NCI-H510A treated with DMSO at 0.1 percent for 48 hours (cell line): ENCODE results near the gene KRTAP12-3.
A peak's percentile ranks its signal among the peaks of the same experiment; 100 is the strongest.
"Not testable (repeated sequence)": the region's sequence is repeated elsewhere in the genome, so short reads cannot be mapped to it uniquely, and the experiment has no call there.

Experiments used
- DNase-seq: peaks from one replicate; lab custom pipeline; 2025; lab: John Stamatoyannopoulos, UW

Gene KRTAP12-3

GRCh38 chr21:44650973-44651675 lies 6.6 kb upstream of the KRTAP12-3 start:
- no peak for DNase-seq

GRCh38 chr21:44653123-44653522 lies 4.6 kb upstream of the KRTAP12-3 start:
- DNase-seq: no peak

GRCh38 chr21:44653656-44654575 lies 3.8 kb upstream of the KRTAP12-3 start:
- DNase-seq: no peak

DNA sequence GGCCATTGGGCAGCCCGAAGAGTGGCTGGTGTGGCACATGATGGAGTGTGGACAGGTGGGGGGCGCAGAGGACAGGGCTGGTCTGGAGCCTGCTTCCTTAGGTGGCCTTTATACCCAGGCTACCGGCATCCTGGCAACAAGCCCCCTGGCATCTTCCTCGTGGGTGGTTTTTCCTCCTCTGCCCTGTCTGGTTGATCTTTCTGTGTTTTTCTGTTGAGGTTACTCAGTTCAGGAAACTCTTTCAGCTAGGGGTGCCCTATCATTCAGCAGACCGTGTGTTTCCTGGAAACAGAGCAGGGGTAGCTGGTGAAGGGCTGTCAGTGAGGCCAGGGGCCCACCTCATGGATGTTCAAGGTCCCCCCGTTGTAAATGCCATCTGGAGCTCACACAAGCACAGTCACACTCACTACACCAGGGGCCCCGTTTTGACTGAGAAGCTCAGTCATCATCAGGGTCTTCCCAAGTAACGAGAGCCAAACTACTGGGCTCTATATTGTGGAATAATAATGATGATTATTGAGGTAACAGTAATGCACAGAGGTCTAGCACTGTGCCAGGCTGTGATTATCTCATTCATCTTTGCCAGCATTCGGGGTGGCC lies 3.1 kb upstream of the KRTAP12-3 start, which contains the start of gene KRTAP12-4:
TSS of gene KRTAP12-4 (minus strand) at position 84 of the 600 bp plus-strand sequence. CDS start at position 39, 45 bp downstream.
- no peak for DNase-seq

DNA sequence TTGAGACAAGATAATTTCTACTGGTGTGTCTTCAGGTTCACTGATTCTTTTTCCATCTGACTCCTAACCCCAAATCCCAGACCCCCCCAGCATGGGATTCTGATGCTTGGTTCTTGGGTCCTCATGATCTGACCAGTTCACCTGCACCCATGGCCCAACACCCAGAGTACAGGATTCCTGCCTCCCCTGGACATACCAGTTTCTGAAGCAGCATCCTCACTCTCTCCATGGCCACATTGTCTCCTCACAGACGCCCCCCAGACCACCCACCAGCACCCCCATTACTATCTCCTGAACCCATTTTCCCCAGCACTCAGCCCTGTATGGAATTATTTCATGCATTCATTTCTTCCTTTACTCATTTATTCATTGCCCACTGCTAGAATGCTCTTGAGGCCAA lies 864 bp upstream of the KRTAP12-3 start:
- no peak for DNase-seq

DNA sequence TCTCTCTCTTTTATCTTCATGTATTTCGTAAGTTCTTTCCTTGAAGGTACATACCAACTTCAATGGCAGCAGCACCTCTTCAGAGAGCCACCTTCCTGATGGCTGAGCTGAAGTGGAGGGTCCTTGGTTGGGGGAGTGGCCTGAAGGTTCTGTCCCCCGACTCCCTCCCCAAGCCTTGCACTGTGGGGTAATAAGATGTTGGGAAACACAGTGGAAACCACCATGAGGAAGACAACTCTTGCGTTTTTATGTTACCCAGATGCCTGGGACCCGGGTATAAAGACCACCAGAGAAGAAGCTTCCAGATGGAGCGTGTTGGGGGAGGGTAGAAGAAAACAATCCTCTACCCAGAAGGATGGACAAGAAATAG lies 794 bp downstream of the KRTAP12-3 start:
- DNase-seq: no peak

DNA sequence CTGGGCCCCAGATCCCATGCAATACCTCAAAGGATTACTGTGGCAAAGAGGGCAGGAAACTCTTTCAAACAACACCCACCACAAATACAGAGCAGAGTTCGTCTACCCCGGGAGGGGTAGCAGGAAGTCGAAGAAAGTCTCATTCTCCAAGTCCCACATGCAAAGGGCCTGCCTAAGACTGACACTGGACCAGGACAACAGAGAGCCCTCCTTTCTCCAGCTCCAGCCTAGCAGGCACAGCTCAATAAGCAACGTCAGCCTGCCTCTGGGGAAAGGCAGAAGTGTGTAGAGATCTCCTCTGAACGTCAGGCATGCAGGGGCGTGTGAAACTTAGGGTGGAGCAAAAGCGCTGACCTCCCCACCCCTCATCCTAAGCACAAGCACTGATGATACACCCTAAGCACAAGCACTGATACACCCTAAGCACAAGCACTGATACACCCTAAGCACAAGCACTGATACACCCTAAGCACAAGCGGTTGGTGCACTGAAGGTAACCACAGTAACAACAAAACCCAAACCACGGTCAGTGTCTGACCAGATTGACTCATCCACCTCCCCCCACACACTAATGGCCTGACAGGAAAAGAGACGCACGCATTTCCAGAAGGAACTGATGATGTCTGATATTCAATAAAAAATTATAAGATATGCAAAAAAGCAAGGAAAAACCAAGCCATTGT lies 1.3 kb downstream of the KRTAP12-3 start:
- DNase-seq: no peak

GRCh38 chr21:44661567-44661966 lies 3.8 kb downstream of the KRTAP12-3 start:
- DNase-seq: not testable (repeated sequence)

DNA sequence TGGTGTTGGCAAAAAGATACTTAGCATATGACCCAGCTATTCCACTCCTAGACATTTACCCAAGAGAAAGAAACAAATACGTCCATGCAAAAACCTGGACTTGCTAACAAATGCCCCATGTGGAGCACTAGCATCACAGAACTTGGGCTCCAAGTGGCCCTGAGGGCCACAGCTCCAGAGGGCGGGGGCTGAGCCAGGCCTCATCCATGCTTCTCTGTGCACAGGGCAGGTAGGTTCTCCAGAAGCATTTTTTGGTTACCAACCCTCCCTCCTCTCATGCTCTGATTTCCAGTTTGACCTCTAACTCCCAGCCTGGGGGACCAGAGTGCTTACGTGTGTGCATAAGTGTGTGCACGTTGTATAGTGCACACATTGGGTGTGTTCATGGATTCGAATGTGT lies 7.0 kb downstream of the KRTAP12-3 start:
- DNase-seq: no peak

DNA sequence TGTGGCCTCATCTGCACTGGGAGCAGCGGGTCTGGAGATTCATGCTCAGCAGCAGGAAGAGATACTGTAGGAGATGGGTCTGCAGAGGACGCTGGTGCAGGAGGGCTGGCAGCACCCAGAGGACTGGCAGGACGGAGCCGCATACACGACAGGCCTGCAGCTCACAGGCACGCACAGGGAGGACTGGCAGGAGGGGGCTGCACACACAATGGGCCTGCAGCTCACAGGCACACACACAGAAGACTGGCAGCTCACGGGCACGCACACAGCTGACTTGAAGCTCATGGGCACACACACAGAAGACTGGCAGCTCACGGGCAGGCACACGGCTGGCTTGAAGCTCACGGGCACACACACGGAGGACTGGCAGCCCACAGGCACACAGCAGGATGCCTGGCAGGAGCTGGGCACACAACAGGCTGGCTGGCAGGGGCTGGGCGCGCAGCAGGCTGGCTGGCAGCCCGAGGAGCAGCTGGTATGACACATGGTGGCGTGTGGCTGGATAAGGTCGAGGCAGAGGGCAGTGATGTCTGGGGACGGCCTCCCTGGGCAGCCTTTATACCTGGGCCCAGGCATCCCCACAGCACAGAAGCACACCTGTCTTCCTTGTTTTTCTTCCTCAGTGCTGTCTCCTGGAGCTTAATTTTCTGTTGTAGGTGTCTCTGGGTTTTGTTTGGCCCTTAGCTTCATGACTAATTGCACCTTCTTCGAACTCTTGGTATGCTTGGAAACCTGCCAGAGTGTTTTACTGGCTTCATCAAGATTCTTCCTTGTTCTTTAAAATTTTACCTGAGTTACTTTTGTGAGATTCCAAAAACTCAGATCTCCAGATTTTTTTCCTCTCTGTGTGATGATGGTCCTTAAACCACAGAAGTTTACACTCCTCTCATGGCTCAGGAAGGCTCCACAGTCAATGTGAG lies 8.9 kb downstream of the KRTAP12-3 start, which contains the start of gene KRTAP12-2:
TSS of gene KRTAP12-2 (minus strand) at position 527 of the 920 bp plus-strand sequence. CDS start at position 486, 41 bp downstream.
- no peak for DNase-seq

DNA sequence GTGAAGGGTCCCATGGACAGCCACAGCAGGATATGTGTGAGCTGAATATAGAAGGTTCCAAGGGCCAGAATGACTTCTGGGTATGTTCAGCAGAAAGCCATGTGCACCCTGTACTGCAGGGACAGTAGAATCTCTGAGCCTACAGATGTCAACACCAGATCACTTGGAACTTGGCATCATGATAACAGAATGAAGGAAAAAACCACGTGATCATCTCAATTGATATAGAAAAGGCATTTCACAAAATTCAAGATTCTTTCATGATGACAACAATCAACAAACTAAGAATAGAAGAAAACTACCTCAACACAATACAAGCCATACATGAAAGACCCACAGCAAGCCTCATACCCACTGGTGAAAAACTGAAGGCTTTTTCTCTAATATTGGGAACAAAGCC lies 9.9 kb downstream of the KRTAP12-3 start:
- no peak for DNase-seq

DNA sequence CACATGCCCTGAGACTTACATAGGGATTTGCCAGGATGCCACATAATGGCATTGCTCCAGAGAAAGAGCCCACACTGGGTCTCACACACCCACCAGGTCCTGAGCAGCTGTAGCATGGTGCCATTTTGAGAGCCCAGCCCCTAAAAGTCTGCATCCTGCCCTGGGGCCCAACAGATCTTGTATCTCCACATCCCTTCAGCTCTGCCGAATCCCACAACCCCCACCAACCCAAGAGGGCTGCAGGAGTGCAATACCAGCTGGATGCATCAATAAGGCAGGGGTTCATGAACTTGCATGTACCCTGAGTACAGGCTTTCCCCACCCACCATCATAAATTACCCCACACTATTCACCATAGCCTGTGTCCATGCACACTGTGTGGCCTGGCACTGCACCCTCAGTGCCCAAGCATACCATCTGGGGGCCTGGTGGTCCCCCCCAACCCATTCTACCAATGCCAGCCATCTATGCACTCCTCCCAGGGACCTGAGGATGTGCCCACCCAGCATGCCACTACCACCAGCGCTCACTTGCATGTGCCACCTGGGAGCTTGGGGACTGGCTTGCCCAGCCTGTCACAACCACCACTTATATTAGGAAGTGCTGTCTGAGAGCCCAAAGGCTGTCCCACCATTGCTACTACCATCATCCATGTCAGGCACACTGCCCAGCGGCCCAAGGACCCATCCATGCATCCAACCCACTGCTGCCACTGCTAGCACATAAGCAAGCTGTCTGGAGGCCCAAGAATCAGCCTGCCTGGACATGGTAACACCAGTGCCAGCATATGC lies 13.1 kb downstream of the KRTAP12-3 start:
- DNase-seq: no peak

DNA sequence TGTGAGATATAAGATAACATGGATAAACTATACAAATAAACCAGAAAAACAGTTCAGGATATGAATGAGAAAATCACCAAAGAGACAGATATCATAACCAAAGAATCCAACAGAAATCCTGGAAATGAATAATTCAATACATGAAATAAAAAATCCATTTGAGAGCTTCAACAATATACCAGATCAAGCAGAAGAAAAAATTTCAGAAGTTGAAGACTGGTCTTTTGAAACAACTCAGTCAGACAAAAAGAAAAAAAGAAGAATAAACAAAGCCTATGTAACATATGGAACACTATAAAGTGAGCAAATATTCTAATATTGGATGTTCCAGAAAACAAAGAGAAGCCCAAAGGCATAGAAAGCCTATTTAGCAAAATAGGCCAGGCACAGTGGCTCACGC lies 14.2 kb downstream of the KRTAP12-3 start:
- DNase-seq: no peak

DNA sequence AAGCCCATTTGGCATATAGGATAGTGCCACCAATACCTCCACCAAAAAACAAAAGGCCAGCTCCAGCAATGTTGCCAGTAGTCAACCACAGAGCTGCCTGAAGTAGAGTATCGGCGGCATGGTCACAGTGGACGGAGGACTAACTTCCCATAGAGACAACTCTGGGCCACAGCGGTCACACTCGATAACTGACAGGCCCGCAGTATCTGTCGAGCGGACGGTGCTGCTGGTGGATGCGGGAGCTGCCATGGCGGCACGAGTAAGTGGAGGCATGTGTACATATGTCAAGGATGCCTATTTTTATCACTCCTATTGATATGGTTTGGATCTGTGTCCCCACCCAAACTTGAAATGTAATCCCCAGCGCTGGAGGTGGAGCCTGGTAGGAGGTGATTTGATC lies 20.1 kb downstream of the KRTAP12-3 start:
- DNase-seq: no peak

DNA sequence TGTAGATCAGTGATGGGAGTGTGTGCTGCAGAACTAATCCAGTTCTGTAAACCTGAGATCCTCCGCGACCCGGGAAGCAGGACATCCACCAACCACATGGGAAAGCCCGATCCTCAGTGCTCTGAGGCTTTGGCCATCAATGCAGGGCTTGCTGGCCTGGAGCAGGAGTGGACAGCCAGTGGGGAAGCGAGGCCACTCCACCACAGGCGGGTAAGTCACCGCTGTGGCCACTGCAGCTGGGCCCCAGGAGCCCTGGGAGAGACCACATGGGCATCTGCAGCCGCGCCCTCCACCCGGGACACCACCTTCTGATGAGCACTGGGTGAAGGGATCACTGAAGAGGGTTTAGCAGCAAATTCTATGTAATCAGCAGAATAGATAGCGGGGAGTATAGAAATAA lies 23.4 kb downstream of the KRTAP12-3 start:
- DNase-seq: no peak

- DNase-seq: peak; percentile 13
Measured at GRCh38 chr21:44681861-44682579, 24.3 kb downstream of the KRTAP12-3 start, which contains the start of gene KRTAP12-1. Gene KRTAP12-1 (minus strand): TSS chr21:44682163. CDS start chr21:44682123, 40 bp downstream.

DNA sequence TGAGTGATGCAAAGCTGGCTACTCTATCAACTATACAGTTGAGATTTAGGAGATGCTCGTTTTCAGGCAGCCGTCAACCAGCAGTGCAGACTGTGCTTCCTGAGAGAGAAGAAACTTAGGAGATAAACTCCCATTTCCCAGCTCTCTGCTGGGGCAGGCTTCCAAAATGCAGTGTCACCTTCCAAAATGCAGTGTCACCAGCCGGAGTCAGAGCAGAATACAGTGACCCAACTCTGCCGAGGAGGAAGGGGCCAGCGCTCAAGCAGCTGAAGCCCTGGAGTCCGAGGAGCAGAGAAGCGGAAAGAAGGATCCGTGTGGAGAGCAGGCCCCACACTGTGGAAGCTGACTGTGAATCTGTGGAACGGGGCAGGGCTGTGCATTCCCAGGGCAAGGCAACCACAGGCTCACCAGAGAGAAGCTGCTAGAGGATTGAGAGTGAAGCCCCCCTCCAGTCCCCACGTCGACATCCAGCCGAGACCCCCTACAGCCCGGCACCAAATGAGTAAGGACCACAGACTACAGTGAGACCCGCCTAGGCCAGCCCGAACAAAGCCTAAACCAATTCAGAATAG lies 24.9 kb downstream of the KRTAP12-3 start:
- DNase-seq: no peak

DNA sequence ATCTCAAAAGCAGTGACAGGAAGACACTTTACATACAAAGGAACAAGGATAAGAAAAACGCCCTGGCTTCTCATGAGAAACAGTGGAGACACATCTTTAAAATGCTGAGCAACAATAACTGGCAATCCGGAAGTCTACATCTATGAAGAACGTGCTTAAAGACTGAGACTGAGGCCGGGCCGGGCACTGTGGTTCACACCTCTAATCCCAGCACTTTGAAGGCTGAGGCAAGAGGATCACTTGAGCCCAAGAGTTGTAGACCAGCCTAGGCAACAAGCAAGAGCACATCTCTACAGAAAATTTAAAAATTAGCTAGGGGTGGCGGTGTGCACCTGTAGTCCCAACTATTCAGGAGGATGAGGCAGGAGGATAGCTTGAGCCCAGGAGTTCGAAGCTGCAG lies 26.3 kb downstream of the KRTAP12-3 start:
- no peak for DNase-seq

DNA sequence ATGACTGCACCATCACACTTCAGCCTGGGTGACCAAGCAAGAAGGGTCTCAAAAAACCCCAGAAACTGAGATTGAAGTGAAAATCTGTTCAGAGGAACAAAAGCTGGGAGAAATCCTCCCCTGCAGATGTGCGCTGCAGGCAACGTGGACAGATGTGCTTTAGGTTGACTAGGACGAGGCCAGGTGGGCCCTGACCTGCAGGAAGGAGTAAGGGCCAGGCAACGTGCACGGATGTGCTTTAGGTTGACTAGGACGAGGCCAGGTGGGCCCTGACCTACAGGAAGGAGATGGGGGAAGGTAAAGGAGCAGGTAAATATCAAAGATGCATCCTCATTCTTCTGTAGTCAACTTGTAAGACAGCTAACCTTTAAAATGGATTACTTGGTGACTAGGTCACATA lies 26.8 kb downstream of the KRTAP12-3 start:
- no peak for DNase-seq
